T-cell (primary cell): ENCODE data around the gene FTH1. TPM values are rescaled to one million over a fixed set of nuclear protein-coding genes. Genes with fewer than 3 reads are reported as not detected.

ENCODE experiments used
- ATAC-seq, 4 experiments: fragments of 200-7000 bp in 3 of 4; fragments of 150-1000 bp in 1 of 4; cut with Tn5 transposase; replicated peaks in 1 of 4; 1 replicate in 3 of 4; 2 replicates in 1 of 4; pipeline ENCODE4 v1.10.0; 2021; ENCODE audit warnings: moderate library complexity in 3 of 4, mild to moderate bottlenecking in 2 of 4, moderate number of reproducible peaks in 1 of 4
- CTCF ChIA-PET, 2 donors: fragments of 300-600 bp; sonication (Branson Sonifier 250); formaldehyde crosslinking; loops; one replicate each; lab custom pipeline; 2022; ENCODE audit warnings: antibody characterized with exemption in 2 of 2; lab: Charles Lee
- POLR2A ChIA-PET, 2 donors: fragments of 300-600 bp; sonication (Branson Sonifier 250); formaldehyde crosslinking; loops; one replicate each; lab custom pipeline; 2022; ENCODE audit warnings: antibody characterized with exemption in 2 of 2; lab: Charles Lee
- DNase-seq, 35 experiments: peaks; one replicate each; pipeline versions ENCODE4 v3.0.0 to v3.0.0-alpha.2; 2013 to 2023
- H3K27ac ChIP-seq: one replicate; pipeline ENCODE4 v1.5.1; 2013; ENCODE audit warnings: low read length
- H3K27me3 ChIP-seq, 2 experiments: replicated peaks in 1 of 2; 1 replicate in 1 of 2; 2 replicates in 1 of 2; pipeline versions ENCODE4 v1.6.1 to v1.7.0; 2013; ENCODE audit warnings: low read length in 1 of 2, mixed read lengths in 1 of 2; ENCODE audit not compliant: control insufficient read depth in 2 of 2, insufficient read depth in 2 of 2; ENCODE audit errors: extremely low read depth in 1 of 2
- H3K36me3 ChIP-seq, 2 donors: 1 replicate in 1 of 2; 2 replicates in 1 of 2; pipeline versions ENCODE4 v1.6.1 to v1.7.0; 2013; ENCODE audit warnings: low read length in 1 of 2; ENCODE audit not compliant: control insufficient read depth in 2 of 2, insufficient read depth in 1 of 2; ENCODE audit errors: extremely low read depth in 1 of 2
- H3K4me1 ChIP-seq, 2 experiments: 1 replicate in 1 of 2; 2 replicates in 1 of 2; pipeline versions ENCODE4 v1.6.1 to v1.7.0; 2013; ENCODE audit warnings: low read length in 2 of 2, mixed read lengths in 1 of 2; ENCODE audit not compliant: insufficient read depth in 2 of 2, control insufficient read depth in 1 of 2; ENCODE audit errors: extremely low read depth in 1 of 2
- H3K4me3 ChIP-seq, 2 donors: 1 replicate in 1 of 2; 2 replicates in 1 of 2; pipeline versions ENCODE4 v1.5.1 to v1.7.0; 2013; ENCODE audit warnings: mild to moderate bottlenecking in 2 of 2, low read length in 1 of 2, moderate library complexity in 1 of 2; ENCODE audit not compliant: control insufficient read depth in 1 of 2; ENCODE audit errors: extremely low read depth in 1 of 2
- H3K9me3 ChIP-seq: 2 replicates; pipeline ENCODE4 v1.7.0; 2013
- H3K27ac Mint-ChIP-seq, 2 donors: one replicate each; pipeline ENCODE4 v1.8.0; 2020 to 2021; ENCODE audit warnings: mild to moderate bottlenecking in 2 of 2, mixed read lengths in 2 of 2
- H3K27me3 Mint-ChIP-seq, 2 donors: one replicate each; pipeline ENCODE4 v1.8.0; 2021 to 2022; ENCODE audit warnings: mixed read lengths in 2 of 2
- H3K36me3 Mint-ChIP-seq: one replicate; pipeline ENCODE4 v1.8.0; 2021; ENCODE audit warnings: mixed read lengths
- H3K4me1 Mint-ChIP-seq, 3 donors: one replicate each; pipeline ENCODE4 v1.8.0; 2020 to 2022; ENCODE audit warnings: mixed read lengths in 3 of 3, mild to moderate bottlenecking in 1 of 3
- H3K4me3 Mint-ChIP-seq, 3 donors: one replicate each; pipeline ENCODE4 v1.8.0; 2020 to 2022; ENCODE audit warnings: mild to moderate bottlenecking in 3 of 3, mixed read lengths in 3 of 3, moderate library complexity in 3 of 3
- H3K9me3 Mint-ChIP-seq, 3 donors: one replicate each; pipeline ENCODE4 v1.8.0; 2020 to 2022; ENCODE audit warnings: mixed read lengths in 3 of 3
- WGBS: methylation state at CpG from one replicate; pipeline ENCODE4 v1.1.5; 2013; ENCODE audit warnings: missing lambda C conversion rate; ENCODE audit not compliant: insufficient coverage; 5-methylcytosine and 5-hydroxymethylcytosine counted together
- total RNA-seq, 35 experiments: library from RNA in 6 of 35; stranded (reverse) in 6 of 35; fragments of 120-200 nt in 1 of 35; gene quantifications; one replicate each; pipeline versions ENCODE4 v1.2.1 to v1.2.4 and lab custom pipeline; 2013 to 2026

The FTH1 gene
- total RNA-seq, 5 donors from 2014 or later (not counting 1 experiment from before 2014, with no cell fraction given), result 575 to 1,574 (median 654) TPM

DNA sequence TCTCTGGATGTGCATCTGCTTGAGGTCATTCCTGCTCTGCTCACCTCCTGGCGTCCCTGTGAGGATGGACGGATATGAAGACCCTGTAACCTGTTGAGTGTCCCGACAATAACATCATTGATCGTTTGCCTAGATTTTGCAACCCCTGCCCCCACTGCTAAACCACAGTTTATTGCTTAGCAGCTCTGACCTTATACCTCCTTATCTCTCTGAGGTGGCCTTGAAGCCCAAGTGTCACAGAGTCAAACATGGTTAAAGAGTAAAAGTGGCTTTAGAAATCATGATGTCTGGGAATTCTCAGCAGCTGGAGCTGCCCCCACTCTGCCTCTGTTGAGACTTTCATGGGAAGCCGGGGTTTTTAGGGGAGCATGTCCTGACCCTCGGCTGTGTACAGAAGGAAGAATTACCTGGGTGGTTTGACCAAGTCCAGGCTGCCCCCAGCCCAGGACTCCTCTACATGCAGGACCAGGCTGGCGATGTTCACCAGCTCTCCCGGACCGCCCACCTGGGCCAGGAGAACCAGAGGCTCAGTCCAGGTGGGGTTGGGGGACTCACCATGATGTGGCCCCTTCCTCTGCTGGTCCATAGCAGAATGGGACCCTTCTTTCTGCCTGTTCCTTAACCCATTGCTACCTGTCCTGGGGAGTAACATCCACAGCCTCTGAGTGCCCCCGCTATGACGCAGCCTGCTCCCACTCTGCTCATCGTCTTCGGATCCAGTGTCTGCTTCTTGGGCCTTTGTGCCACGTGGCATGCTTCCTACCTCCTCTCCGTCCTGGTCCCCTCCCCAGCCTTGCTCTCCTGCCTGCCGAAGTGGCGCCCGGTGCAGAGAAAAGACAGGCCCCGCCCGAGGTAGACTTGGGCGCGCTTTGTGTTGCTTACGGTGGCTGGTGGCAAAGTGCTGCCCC, 33.4 kb upstream of the FTH1 start:
- H3K4me1 ChIP-seq, result no peaks in the 10 kb centered on the region
- H3K36me3 ChIP-seq, result peaks cover 0 to 2% of the 10 kb centered on the region in 2 donors
- Mint-ChIP-seq H3K27me3 (peaks cover 4 to 6% of the 10 kb centered on the region in 2 donors), H3K36me3 (peaks cover 14% of the 10 kb centered on the region), H3K27ac (no peak overlapping the region), H3K4me3 (no peak overlapping the region), H3K9me3 (peaks cover 0 to 13% (median 10%) of the 10 kb centered on the region in 3 donors), H3K4me1 (no peaks in the 10 kb centered on the region)
- ATAC-seq (no peak), DNase-seq (no peak)
- peaks cover 0 to 5% of the 10 kb centered on the region in 2 experiments for H3K27me3 ChIP-seq
- no peak overlapping the region for H3K27ac ChIP-seq
- 91% methylated on average over 10 of the region's 23 CpGs for WGBS
- ChIA-PET CTCF (no interaction called here), POLR2A (no interaction called here)
- no peaks in the 10 kb centered on the region for H3K9me3 ChIP-seq
- H3K4me3 ChIP-seq, result no peak overlapping the region

DNA sequence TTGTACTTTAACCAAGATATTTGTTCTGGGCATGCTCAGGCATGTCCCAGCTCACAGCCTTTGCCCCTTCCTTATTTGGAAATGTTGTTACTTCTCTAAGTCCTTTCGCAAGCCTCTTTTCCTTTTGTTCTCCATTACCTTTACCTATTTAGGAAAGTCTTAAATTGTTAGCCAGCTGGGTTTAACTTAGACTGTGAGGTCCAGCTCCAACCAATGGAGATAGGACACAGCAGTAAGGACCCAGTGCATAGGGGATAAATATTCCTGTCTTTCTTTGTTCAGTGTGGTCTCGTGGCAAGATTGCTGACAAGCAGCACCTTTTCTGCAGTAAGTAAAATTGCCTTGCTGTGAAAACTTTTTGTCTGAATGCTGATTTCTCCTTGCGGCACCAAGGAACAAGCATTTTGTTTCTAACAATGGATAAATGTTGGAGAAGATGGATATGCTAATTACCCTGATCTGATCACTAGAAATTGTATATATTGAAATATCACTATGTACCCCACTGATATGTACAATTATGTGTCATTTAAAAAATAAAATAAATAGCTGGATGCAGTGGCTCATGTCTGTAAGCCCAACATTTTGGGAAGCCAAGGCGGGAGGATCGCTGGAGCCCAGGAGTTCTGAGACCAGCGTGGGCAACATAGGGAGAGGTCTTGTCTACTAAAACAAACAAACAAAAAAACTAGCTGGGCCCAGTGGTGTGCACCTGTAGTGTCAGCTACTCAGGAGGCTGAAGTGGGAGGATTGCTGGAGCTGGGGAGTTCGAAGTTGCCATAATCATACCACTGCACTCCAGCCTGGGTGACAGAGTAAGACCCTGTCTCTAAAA, 31.9 kb upstream of the FTH1 start:
- peaks cover 14% of the 10 kb centered on the region for H3K36me3 Mint-ChIP-seq
- no peaks in the 10 kb centered on the region for H3K27me3 Mint-ChIP-seq
- no peak overlapping the region for H3K4me3 Mint-ChIP-seq
- Histone ChIP-seq H3K36me3 (peaks cover 0 to 2% of the 10 kb centered on the region in 2 donors), H3K9me3 (no peaks in the 10 kb centered on the region), H3K4me3 (no peak overlapping the region), H3K4me1 (no peaks in the 10 kb centered on the region), H3K27ac (no peak overlapping the region), H3K27me3 (peaks cover 0 to 2% of the 10 kb centered on the region in 2 experiments)
- DNase-seq, result no peak
- POLR2A ChIA-PET, result interaction anchor here (0.5 to 0.7 kb wide), 3 partner anchors 11 to 20 kb away, joined by 4 to 10 read pairs (median 4); no protein-coding TSS in a partner anchor
- WGBS, result 88% methylated on average over 1 of the region's 7 CpGs
- H3K27ac Mint-ChIP-seq, result no peak overlapping the region
- H3K9me3 Mint-ChIP-seq, result peaks cover 0 to 13% (median 10%) of the 10 kb centered on the region in 3 donors
- CTCF ChIA-PET, result no interaction called here
- no peak for ATAC-seq
- H3K4me1 Mint-ChIP-seq, result no peaks in the 10 kb centered on the region

DNA sequence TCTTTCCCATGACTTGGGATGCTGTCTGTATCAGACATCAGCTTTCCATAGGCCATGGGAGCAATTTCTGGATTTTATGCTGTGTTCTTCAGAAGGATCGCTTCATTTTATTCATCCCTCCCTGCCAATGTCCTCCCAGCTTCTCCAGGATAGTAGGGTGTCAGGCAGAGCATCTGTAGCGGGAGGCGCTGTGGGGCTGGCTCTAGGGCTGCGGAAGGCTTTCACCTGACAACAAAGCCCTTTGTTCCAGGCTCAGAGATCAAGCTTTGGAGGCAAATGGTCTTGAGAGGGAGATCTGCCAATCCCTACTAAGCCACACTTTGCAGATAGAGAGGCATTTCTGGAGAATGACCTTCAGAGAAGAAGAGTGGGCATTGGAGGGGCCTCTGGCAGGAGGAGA, 29.5 kb upstream of the FTH1 start:
- POLR2A ChIA-PET, result no interaction called here
- Mint-ChIP-seq H3K36me3 (peaks cover 14% of the 10 kb centered on the region), H3K4me1 (peaks cover 0 to 3% (median 0%) of the 10 kb centered on the region in 3 donors), H3K4me3 (no peak overlapping the region), H3K27ac (no peak overlapping the region), H3K9me3 (peaks cover 0 to 17% (median 14%) of the 10 kb centered on the region in 3 donors), H3K27me3 (no peaks in the 10 kb centered on the region)
- Histone ChIP-seq H3K36me3 (peaks cover 0 to 2% of the 10 kb centered on the region in 2 donors), H3K27me3 (no peaks in the 10 kb centered on the region), H3K9me3 (no peaks in the 10 kb centered on the region), H3K4me1 (no peaks in the 10 kb centered on the region), H3K4me3 (no peak overlapping the region), H3K27ac (no peak overlapping the region)
- DNase-seq, result no peak
- 94% methylated on average over 3 of the region's 4 CpGs for WGBS
- CTCF ChIA-PET, result no interaction called here
- ATAC-seq, result no peak

GRCh38 chr11:61994981-61995380, 27.5 kb upstream of the FTH1 start:
- no peaks in the 10 kb centered on the region for H3K4me1 ChIP-seq
- ChIA-PET CTCF (no interaction called here), POLR2A (interaction anchor here in 1 of 2 donors (0.7 kb wide), 1 partner anchor 47 kb away, joined by 3 read pairs; no protein-coding TSS in a partner anchor)
- H3K27ac ChIP-seq, result no peak overlapping the region
- no peak for DNase-seq
- H3K4me3 ChIP-seq, result no peak overlapping the region
- Mint-ChIP-seq H3K9me3 (peaks cover 3 to 27% (median 17%) of the 10 kb centered on the region in 3 donors), H3K36me3 (peaks cover 14% of the 10 kb centered on the region), H3K4me1 (peaks cover 0 to 3% (median 0%) of the 10 kb centered on the region in 3 donors), H3K4me3 (no peak overlapping the region), H3K27ac (no peak overlapping the region), H3K27me3 (no peaks in the 10 kb centered on the region)
- H3K36me3 ChIP-seq, result peaks cover 0 to 2% of the 10 kb centered on the region in 2 donors
- H3K27me3 ChIP-seq, result no peaks in the 10 kb centered on the region
- no peaks in the 10 kb centered on the region for H3K9me3 ChIP-seq
- no CpG with 5 or more reads among the region's 3 CpGs for WGBS
- no peak for ATAC-seq

- Mint-ChIP-seq H3K27ac (no peak overlapping the region), H3K4me3 (no peak overlapping the region), H3K27me3 (peaks cover 0 to 2% of the 10 kb centered on the region in 2 donors), H3K4me1 (peaks cover 0 to 2% (median 0%) of the 10 kb centered on the region in 3 donors), H3K9me3 (peaks cover 11 to 39% (median 22%) of the 10 kb centered on the region in 3 donors), H3K36me3 (peaks cover 25% of the 10 kb centered on the region)
- Histone ChIP-seq H3K4me1 (no peaks in the 10 kb centered on the region), H3K27me3 (peaks cover 0 to 3% of the 10 kb centered on the region in 2 experiments), H3K27ac (no peak overlapping the region), H3K9me3 (no peaks in the 10 kb centered on the region), H3K4me3 (no peak overlapping the region), H3K36me3 (no peaks in the 10 kb centered on the region)
- ATAC-seq, result no peak
- WGBS, result 20% methylated on average over 1 of the region's 5 CpGs
- POLR2A ChIA-PET, result no interaction called here
- no peak for DNase-seq
- CTCF ChIA-PET, result no interaction called here
These were observed 18.4 kb upstream of the FTH1 start for GRCh38 chr11:61985869-61986268.

DNA sequence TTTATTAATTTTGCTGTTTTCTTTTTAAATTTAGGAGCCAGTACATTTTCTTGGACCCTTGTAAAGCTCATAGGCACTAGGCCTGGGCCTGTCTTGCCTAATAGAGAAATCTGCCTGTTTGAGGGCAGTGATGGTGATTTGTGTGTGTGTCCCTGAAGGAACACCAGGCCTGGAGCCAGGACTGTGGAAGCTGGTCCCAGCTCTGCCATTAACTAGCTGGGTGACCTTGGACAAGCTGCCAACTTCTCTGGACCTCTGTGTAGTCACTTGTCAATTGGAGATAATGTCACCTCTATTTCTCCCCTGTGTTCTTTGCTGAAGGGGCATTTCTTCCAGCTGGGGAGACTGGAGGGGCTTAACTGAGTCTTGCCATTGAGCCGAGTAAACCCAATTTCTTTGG, 16.0 kb upstream of the FTH1 start:
- no peak overlapping the region for H3K27ac Mint-ChIP-seq
- ChIA-PET POLR2A (interaction anchor here (0.6 kb wide), 2 partner anchors 15 to 54 kb away, joined by 4 read pairs; no protein-coding TSS in a partner anchor), CTCF (interaction anchor here in 1 of 2 donors (0.7 to 0.9 kb wide), 2 partner anchors 35 to 85 kb away, joined by 3 to 4 read pairs; no protein-coding TSS in a partner anchor)
- peaks cover 0 to 2% of the 10 kb centered on the region in 2 donors for H3K27me3 Mint-ChIP-seq
- Histone ChIP-seq H3K9me3 (no peaks in the 10 kb centered on the region), H3K27ac (no peak overlapping the region), H3K4me1 (no peaks in the 10 kb centered on the region), H3K27me3 (peaks cover 0 to 3% of the 10 kb centered on the region in 2 experiments), H3K36me3 (no peaks in the 10 kb centered on the region), H3K4me3 (no peak overlapping the region)
- H3K36me3 Mint-ChIP-seq, result peaks cover 33% of the 10 kb centered on the region
- no peak overlapping the region for H3K4me3 Mint-ChIP-seq
- no peak for DNase-seq
- ATAC-seq, result no peak
- H3K4me1 Mint-ChIP-seq, result peaks cover 0 to 2% (median 0%) of the 10 kb centered on the region in 3 donors
- H3K9me3 Mint-ChIP-seq, result peaks cover 10 to 20% (median 16%) of the 10 kb centered on the region in 3 donors
- WGBS, result 100% methylated on average over 1 of the region's 1 CpG
